Central memory CD8-positive, alpha-beta T cell (primary cell): ENCODE results near the gene ZC3H4.

Experiments
- ATAC-seq: fragments of 150-1000 bp; cut with Tn5 transposase; replicated peaks from 2 replicates; pipeline ENCODE4 v1.10.0; 2022; ENCODE audit warnings: mild to moderate bottlenecking, moderate FRiP score, moderate number of reproducible peaks; ENCODE audit not compliant: poor library complexity, severe bottlenecking; ENCODE audit errors: extremely low read depth
- DNase-seq, 2 donors: peaks; one replicate each; pipeline ENCODE4 v3.0.0; 2021; ENCODE audit warnings: low spot score in 2 of 2
- H3K27ac Mint-ChIP-seq: one replicate; pipeline ENCODE4 v1.8.0; 2022; ENCODE audit warnings: low read depth, mild to moderate bottlenecking, moderate library complexity, mixed read lengths
- H3K27me3 Mint-ChIP-seq: one replicate; pipeline ENCODE4 v1.8.0; 2022; ENCODE audit warnings: mixed read lengths
- H3K36me3 Mint-ChIP-seq: one replicate; pipeline ENCODE4 v1.8.0; 2022; ENCODE audit warnings: mild to moderate bottlenecking, moderate library complexity, mixed read lengths; ENCODE audit not compliant: insufficient read depth
- H3K4me1 Mint-ChIP-seq: one replicate; pipeline ENCODE4 v1.8.0; 2022; ENCODE audit warnings: mixed read lengths
- H3K4me3 Mint-ChIP-seq: one replicate; pipeline ENCODE4 v1.8.0; 2022; ENCODE audit warnings: mild to moderate bottlenecking, moderate library complexity, mixed read lengths
- H3K9me3 Mint-ChIP-seq: one replicate; pipeline ENCODE4 v1.8.0; 2022; ENCODE audit warnings: mixed read lengths

ZC3H4 gene

GRCh38 chr19:47039239-47039874 lies 74.2 kb downstream of the ZC3H4 start:
- no peak for ATAC-seq
- H3K9me3 Mint-ChIP-seq, result no peaks in the 10 kb centered on the region
- no peak for DNase-seq
- no peaks in the 10 kb centered on the region for H3K27me3 Mint-ChIP-seq
- peaks cover 12% of the 10 kb centered on the region for H3K36me3 Mint-ChIP-seq
- H3K27ac Mint-ChIP-seq, result no peak overlapping the region
- peaks cover 17% of the 10 kb centered on the region for H3K4me1 Mint-ChIP-seq
- H3K4me3 Mint-ChIP-seq, result no peak overlapping the region

DNA sequence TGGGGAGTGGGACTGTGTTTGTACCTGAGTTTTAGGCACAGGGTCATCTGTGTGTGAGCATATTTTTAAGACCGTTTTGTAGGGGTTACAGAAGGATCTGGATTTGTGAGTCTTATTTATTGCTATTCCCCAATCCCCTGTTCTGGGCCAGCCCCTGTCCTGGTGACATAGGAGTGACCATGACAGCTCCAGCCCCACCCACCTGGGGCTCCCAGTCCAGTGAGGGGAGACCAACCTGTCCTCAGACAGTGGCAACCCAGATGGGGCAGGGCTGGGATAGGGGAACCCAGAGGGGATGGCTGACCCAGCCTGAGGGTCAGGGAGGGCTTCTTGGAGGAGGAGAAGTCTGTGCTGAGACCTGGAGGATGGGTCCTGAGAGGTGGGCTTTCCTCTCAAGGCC lies 75.8 kb downstream of the ZC3H4 start:
- no peak for DNase-seq
- H3K27me3 Mint-ChIP-seq, result no peaks in the 10 kb centered on the region
- no peak overlapping the region for H3K27ac Mint-ChIP-seq
- no peak for ATAC-seq
- H3K4me3 Mint-ChIP-seq, result no peak overlapping the region
- H3K4me1 Mint-ChIP-seq, result peaks cover 17% of the 10 kb centered on the region
- peaks cover 12% of the 10 kb centered on the region for H3K36me3 Mint-ChIP-seq
- no peaks in the 10 kb centered on the region for H3K9me3 Mint-ChIP-seq

GRCh38 chr19:47036097-47036651 lies 77.4 kb downstream of the ZC3H4 start:
- Mint-ChIP-seq H3K4me3 (peak overlapping the region; percentile 79), H3K27ac (peak overlapping the region; percentile 67), H3K9me3 (no peaks in the 10 kb centered on the region), H3K36me3 (peaks cover 13% of the 10 kb centered on the region), H3K4me1 (peaks cover 26% of the 10 kb centered on the region), H3K27me3 (peaks cover 14% of the 10 kb centered on the region)
- peak; percentile 71 for ATAC-seq
- no peak for DNase-seq

DNA sequence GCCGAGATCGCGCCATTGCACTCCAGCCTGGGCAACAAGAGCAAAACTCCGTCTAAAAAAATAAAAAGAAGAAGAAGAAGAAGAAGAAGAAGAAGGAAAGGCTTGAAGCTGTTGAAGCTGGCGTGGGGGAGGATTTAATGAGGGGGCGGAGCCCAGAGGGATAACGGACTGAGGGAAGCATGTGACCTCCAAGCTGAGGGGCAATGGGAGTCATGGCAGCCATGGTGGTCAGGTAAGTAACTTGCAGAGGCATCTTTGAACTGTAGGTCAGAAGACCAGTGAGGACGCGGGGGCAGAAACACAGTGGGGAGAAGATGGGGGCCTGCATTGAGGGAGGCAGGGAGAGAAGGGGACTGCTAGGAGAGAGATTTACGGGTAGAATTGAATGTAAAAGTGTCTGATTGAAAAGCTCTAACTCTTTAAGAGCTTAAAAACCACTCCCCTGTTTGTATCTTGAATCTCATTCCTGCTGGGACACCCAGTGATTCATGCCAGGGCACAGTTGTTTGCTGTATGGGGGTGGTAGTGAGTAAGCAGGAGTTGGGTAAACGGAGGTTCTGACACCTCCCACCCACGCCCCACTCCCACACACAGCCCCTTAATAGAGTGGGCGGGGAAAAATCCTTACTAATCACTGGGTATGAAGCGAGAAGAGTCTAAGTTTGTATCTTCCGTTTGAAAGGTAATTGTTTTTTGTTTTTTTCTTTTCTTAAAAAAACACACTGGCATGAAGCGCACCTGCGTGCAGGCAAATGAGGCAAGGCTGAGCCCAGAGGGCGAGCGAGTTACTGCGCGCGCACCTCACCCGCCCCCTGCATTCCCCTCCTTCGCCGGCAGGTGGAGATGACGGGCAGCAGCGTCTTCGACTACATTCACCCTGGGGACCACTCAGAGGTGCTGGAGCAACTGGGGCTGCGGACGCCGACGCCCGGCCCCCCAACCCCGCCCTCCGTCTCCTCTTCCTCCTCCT lies 78.2 kb downstream of the ZC3H4 start:
- Mint-ChIP-seq H3K27me3 (peaks cover 22% of the 10 kb centered on the region), H3K4me3 (peak overlapping the region; percentile 79), H3K4me1 (peaks cover 26% of the 10 kb centered on the region), H3K36me3 (peaks cover 13% of the 10 kb centered on the region), H3K9me3 (no peaks in the 10 kb centered on the region), H3K27ac (peak overlapping the region; percentile 67)
- ATAC-seq, result peak; percentile 92
- peak; percentile 96 to 100 for DNase-seq

DNA sequence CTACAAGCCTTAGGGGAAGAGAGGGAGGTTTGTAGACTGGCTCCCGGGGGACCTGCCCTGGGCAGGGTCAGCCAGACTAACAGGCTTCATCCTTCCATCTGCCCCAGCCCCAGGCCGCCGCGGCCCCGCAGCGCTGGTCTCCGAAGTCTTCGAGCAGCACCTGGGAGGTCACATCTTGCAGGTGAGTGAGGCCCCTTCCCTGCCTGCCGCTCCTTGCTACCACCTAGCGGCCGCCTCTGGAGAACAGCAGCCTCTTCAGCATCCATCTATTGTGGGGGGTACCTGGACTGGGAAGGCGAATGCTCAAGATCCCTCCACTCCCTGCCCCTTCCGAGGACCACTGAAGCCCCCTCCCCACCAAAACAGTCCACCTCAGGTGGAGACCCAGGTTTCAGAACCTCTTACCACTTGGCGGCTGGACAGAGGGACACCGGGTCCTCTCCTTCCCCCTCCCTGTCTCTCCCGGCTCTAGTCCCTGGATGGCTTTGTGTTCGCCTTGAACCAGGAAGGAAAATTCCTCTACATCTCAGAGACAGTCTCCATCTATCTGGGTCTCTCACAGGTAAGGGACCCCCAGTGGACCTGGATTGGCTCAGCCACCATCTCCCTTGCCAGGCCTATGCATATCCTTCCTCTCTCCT lies 81.3 kb downstream of the ZC3H4 start:
- no peak overlapping the region for H3K27ac Mint-ChIP-seq

GRCh38 chr19:47028195-47028601 lies 85.4 kb downstream of the ZC3H4 start:
- H3K4me1 Mint-ChIP-seq, result peaks cover 17% of the 10 kb centered on the region
- no peak overlapping the region for H3K4me3 Mint-ChIP-seq
- H3K27ac Mint-ChIP-seq, result no peak overlapping the region
- ATAC-seq, result no peak
- no peak for DNase-seq
- peaks cover 85% of the 10 kb centered on the region for H3K27me3 Mint-ChIP-seq
- H3K9me3 Mint-ChIP-seq, result no peaks in the 10 kb centered on the region
- H3K36me3 Mint-ChIP-seq, result peaks cover 2% of the 10 kb centered on the region

More for the DNA sequence above, 81.3 kb downstream of the ZC3H4 start:
- ATAC-seq (no peak), DNase-seq (peak; percentile 44 to 57)
- H3K27me3 Mint-ChIP-seq, result peaks cover 53% of the 10 kb centered on the region
- peaks cover 26% of the 10 kb centered on the region for H3K4me1 Mint-ChIP-seq
- no peaks in the 10 kb centered on the region for H3K9me3 Mint-ChIP-seq
- peaks cover 12% of the 10 kb centered on the region for H3K36me3 Mint-ChIP-seq
- H3K4me3 Mint-ChIP-seq, result no peak overlapping the region

DNA sequence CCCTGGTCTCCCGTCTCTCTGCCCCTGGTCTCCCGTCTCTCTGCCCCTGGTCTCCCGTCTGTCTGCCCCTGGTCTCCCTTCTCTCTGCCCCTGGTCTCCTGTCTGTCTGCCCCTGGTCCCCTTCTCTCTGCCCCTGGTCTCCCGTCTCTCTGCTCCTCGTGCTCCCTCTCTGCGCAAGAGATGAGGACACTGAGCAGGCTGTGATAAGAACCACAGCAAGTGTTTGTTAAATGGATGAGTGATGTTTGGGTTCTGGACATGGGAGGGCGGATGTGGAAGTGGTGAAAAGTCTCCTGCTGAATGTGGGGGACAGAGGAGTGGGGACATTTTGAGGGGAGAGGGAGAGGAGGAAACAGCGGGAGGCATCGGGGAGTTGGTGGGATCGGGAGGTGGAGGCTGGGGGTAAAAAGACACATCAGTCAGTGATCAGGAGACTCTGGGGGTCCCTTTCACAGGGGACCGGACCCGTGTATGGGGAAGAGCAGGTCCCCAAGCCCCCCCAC lies 85.9 kb downstream of the ZC3H4 start:
- H3K4me3 Mint-ChIP-seq, result no peak overlapping the region
- peaks cover 91% of the 10 kb centered on the region for H3K27me3 Mint-ChIP-seq
- no peaks in the 10 kb centered on the region for H3K9me3 Mint-ChIP-seq
- no peak overlapping the region for H3K27ac Mint-ChIP-seq
- peaks cover 2% of the 10 kb centered on the region for H3K36me3 Mint-ChIP-seq
- DNase-seq (no peak), ATAC-seq (no peak)
- H3K4me1 Mint-ChIP-seq, result peaks cover 20% of the 10 kb centered on the region

DNA sequence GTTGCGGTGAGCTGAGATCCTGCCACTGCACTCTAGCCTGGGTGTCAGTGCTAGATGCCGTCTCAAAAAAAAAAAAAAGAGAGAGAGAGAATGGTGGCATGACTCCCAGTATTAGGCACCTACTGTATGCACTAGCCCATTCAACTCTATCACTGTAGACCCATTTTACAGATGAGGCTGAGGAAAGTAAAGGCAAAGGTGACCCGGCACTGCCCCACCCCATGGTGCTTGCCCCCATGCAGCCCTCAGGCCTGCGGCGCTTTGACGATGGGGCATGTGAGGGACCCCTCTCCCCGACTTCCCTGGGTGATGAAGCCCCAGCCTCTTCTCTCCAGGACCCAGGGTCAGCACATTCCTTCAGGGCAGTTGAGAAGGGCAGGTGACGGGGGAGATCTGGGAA lies 86.7 kb downstream of the ZC3H4 start:
- ATAC-seq, result no peak
- no peak overlapping the region for H3K4me3 Mint-ChIP-seq
- H3K27me3 Mint-ChIP-seq, result peaks cover 91% of the 10 kb centered on the region
- no peak for DNase-seq
- H3K9me3 Mint-ChIP-seq, result no peaks in the 10 kb centered on the region
- H3K27ac Mint-ChIP-seq, result no peak overlapping the region
- H3K36me3 Mint-ChIP-seq, result peaks cover 3% of the 10 kb centered on the region
- H3K4me1 Mint-ChIP-seq, result peaks cover 12% of the 10 kb centered on the region

DNA sequence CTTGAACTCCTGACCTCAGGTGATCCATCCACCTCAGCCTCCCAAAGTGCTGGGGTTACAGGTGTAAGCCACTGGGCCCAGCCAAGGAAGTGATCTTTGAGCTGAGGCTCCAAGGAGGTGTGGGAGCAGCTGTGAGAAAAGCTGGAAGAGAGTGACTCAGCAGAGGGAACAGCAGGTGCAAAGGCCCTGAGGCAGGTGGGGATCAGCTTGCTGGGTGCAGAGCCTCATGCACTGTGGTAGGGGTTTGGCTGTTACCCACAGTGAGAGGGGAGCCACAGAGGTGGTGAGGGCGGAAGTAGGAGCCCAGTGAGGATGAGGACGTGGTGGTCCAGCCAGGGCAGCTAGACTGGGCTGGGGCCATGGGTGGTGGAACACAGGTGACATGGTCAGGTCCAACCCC lies 87.4 kb downstream of the ZC3H4 start:
- Mint-ChIP-seq H3K36me3 (peaks cover 5% of the 10 kb centered on the region), H3K27me3 (peaks cover 91% of the 10 kb centered on the region), H3K27ac (peak overlapping the region; percentile 79), H3K4me3 (no peak overlapping the region), H3K4me1 (peaks cover 15% of the 10 kb centered on the region), H3K9me3 (no peaks in the 10 kb centered on the region)
- ATAC-seq, result peak; percentile 36
- no peak for DNase-seq

- peaks cover 78% of the 10 kb centered on the region for H3K27me3 Mint-ChIP-seq
- H3K4me3 Mint-ChIP-seq, result no peak overlapping the region
- H3K27ac Mint-ChIP-seq, result no peak overlapping the region
- peaks cover 20% of the 10 kb centered on the region for H3K4me1 Mint-ChIP-seq
- ATAC-seq (no peak), DNase-seq (no peak)
- no peaks in the 10 kb centered on the region for H3K9me3 Mint-ChIP-seq
- H3K36me3 Mint-ChIP-seq, result peaks cover 6% of the 10 kb centered on the region
These were observed 89.1 kb downstream of the ZC3H4 start for GRCh38 chr19:47024502-47024901.

DNA sequence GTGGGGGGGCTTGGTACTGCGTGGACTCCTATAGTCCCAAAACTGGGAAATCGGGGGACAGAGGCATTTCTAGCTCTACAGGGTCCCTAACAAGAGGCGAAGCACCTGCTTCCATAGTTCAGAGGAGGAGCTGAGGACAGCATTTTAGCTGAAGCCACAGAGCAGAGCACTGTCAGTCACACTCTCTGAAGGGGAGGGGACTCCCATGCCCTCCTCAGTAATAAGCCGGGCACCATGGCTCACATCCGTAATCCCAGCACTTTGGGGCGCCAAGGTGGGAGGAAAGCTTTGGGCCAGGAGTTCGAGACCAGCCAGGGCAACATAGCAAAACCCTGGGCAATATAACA lies 90.2 kb downstream of the ZC3H4 start:
- H3K4me1 Mint-ChIP-seq, result peaks cover 20% of the 10 kb centered on the region
- H3K27me3 Mint-ChIP-seq, result peaks cover 78% of the 10 kb centered on the region
- ATAC-seq (no peak), DNase-seq (no peak)
- H3K4me3 Mint-ChIP-seq, result no peak overlapping the region
- no peaks in the 10 kb centered on the region for H3K9me3 Mint-ChIP-seq
- H3K27ac Mint-ChIP-seq, result no peak overlapping the region
- peaks cover 13% of the 10 kb centered on the region for H3K36me3 Mint-ChIP-seq
